GM23248 (cell line): ENCODE data around the gene CLCN7. TPM values are rescaled to one million over a fixed set of nuclear protein-coding genes. Genes with fewer than 3 reads are reported as not detected.

ENCODE experiments used
- DNase-seq: peaks from one replicate; pipeline ENCODE4 v3.0.0-alpha.2; 2015
- H2AFZ ChIP-seq: fragments of 200-600 bp; sonication (generic); 2 replicates; pipeline ENCODE4 v1.6.1; 2016; ENCODE audit warnings: antibody characterized with exemption
- H3F3A ChIP-seq: fragments of 200-600 bp; sonication (generic); 2 replicates; pipeline ENCODE4 v1.6.1; 2016; ENCODE audit warnings: mild to moderate bottlenecking, antibody characterized with exemption, mixed run types; ENCODE audit not compliant: insufficient read depth
- H3K27ac ChIP-seq: fragments of 200-600 bp; sonication (generic); 2 replicates; pipeline ENCODE4 v1.5.1; 2016; ENCODE audit warnings: mild to moderate bottlenecking
- H3K27me3 ChIP-seq: fragments of 200-600 bp; sonication (generic); replicated peaks from 2 replicates; pipeline ENCODE4 v1.6.1; 2016; ENCODE audit warnings: mild to moderate bottlenecking; ENCODE audit not compliant: insufficient read depth
- H3K36me3 ChIP-seq: fragments of 200-600 bp; sonication (generic); 2 replicates; pipeline ENCODE4 v1.6.1; 2016; ENCODE audit warnings: low read depth, mild to moderate bottlenecking
- H3K4me1 ChIP-seq: fragments of 200-600 bp; sonication (generic); 2 replicates; pipeline ENCODE4 v1.6.1; 2016; ENCODE audit warnings: mild to moderate bottlenecking; ENCODE audit not compliant: insufficient read depth
- H3K4me2 ChIP-seq: fragments of 200-600 bp; sonication (generic); one replicate; pipeline ENCODE4 v1.6.1; 2016; ENCODE audit warnings: mild to moderate bottlenecking; ENCODE audit not compliant: unreplicated experiment
- H3K4me3 ChIP-seq: fragments of 200-600 bp; sonication (generic); 2 replicates; pipeline ENCODE4 v1.5.1; 2016; ENCODE audit warnings: mild to moderate bottlenecking
- H3K79me2 ChIP-seq: fragments of 200-600 bp; sonication (generic); 2 replicates; pipeline ENCODE4 v1.6.1; 2016; ENCODE audit warnings: mild to moderate bottlenecking; ENCODE audit not compliant: insufficient read depth
- H3K9ac ChIP-seq: fragments of 200-600 bp; sonication (generic); 2 replicates; pipeline ENCODE4 v1.6.1; 2016; ENCODE audit warnings: mild to moderate bottlenecking
- H3K9me2 ChIP-seq: fragments of 200-600 bp; sonication (generic); 2 replicates; pipeline ENCODE4 v1.6.1; 2016; ENCODE audit warnings: mixed run types, mild to moderate bottlenecking, moderate library complexity; ENCODE audit not compliant: insufficient read depth
- H3K9me3 ChIP-seq: fragments of 200-600 bp; sonication (generic); one replicate; pipeline ENCODE4 v1.6.1; 2017; ENCODE audit warnings: low read depth
- H4K20me1 ChIP-seq: fragments of 200-600 bp; sonication (generic); 2 replicates; pipeline ENCODE4 v1.6.0; 2016; ENCODE audit not compliant: insufficient read depth
- EZH2 ChIP-seq: fragments of 200-600 bp; sonication (generic); IDR thresholded peaks from 2 replicates; pipeline ENCODE4 v1.6.1; 2018; ENCODE audit warnings: antibody characterized with exemption, mild to moderate bottlenecking; ENCODE audit not compliant: insufficient read depth, poor library complexity, severe bottlenecking
- EZH2phosphoT487 ChIP-seq: fragments of 200-600 bp; sonication (generic); IDR thresholded peaks from 2 replicates; pipeline ENCODE4 v1.6.1; 2018; ENCODE audit warnings: antibody characterized with exemption, moderate library complexity, mild to moderate bottlenecking, low read depth; ENCODE audit not compliant: insufficient read depth
- WGBS, 2 experiments: methylation state at CpG; one replicate each; pipeline ENCODE4 v1.1.6; 2015 to 2017; ENCODE audit warnings: low lambda C conversion rate in 2 of 2, low coverage in 1 of 2; ENCODE audit errors: missing lambda C conversion rate in 2 of 2; 5-methylcytosine and 5-hydroxymethylcytosine counted together
- in situ Hi-C: fragments of 300-500 bp; cut with MboI; formaldehyde crosslinking; loops from 2 replicates; pipeline ENCODE4 v1.15.0; 2020
- polyA plus RNA-seq: library from polyadenylated mRNA; unstranded; fragments of >200 nt; fragmentation: Nextera tagmentation; extraction: Ambion mirVana; gene quantifications from 2 replicates; pipeline ENCODE4 v1.2.1, GENCODE V29; 2016
- total RNA-seq: library from RNA; depleted of rRNA; stranded (reverse); fragments of >200 nt; shearing (Covaris generic); gene quantifications from 2 replicates; pipeline ENCODE4 v1.2.3, GENCODE V29; 2014

CLCN7 gene
- total and polyA plus RNA-seq, 2 experiments from 2014 or later = 33.6 to 39.3 TPM

DNA sequence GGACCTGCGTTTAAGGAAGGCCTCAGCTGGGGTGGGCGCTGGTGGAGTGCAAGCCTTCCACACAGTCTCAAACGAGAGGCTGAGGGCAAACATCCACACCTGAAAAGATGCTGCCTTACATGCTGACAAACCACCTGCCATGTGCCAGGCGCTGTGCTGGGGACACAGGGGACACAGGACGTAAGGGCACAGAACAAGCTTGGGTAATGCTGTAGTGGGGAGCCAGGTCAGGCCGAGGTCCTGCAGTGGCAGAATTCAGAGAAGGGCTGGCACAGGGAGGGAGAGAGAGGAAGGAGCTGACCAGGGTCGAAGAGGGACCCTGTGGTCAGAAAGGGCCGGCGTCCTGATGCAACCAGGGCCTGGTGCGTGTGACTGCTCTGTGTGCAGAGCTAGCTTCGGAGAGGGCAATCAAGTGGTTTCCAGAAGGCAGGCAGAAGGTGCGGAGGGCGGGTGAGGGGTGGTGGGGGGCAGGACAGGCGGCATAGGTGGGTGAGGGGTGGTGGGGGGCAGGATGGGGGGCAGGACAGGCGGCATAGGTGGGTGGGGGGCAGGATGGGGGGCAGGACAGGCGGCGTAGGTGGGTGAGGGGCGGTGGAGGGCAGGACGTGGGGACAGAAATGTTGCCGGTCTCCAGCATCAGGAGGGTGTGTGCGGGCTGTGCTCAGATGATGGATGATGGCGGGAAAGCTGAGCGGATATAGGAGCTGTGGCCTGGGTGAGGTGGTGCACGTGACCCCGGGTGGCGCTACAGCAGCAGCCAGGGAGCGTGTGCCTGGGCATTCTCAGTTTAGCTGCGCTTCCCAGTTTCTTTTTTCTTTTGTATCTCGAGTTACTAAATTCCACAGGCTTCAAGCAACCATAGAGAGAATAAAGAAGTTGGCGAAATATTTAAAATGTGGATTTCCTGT lies 37.1 kb upstream of the CLCN7 start:
- Histone ChIP-seq H4K20me1 (no peaks in the 10 kb centered on the region), H3K9me2 (no peaks in the 10 kb centered on the region), H3K9me3 (no peaks in the 10 kb centered on the region), H3F3A (no peaks in the 10 kb centered on the region), H3K27ac (no peak overlapping the region), H2AFZ (no peak overlapping the region), H3K4me3 (no peak overlapping the region), H3K79me2 (no peaks in the 10 kb centered on the region), H3K4me1 (no peaks in the 10 kb centered on the region), H3K27me3 (no peaks in the 10 kb centered on the region), H3K36me3 (no peaks in the 10 kb centered on the region), H3K4me2 (no peak overlapping the region), H3K9ac (no peak overlapping the region)
- 91% methylated on average over 19 to 30 of the region's 30 CpGs for WGBS, 2 experiments
- in situ Hi-C loops = no loop called here
- TF ChIP-seq EZH2phosphoT487 (no peak), EZH2 (no peak)
- DNase-seq = no peak

DNA sequence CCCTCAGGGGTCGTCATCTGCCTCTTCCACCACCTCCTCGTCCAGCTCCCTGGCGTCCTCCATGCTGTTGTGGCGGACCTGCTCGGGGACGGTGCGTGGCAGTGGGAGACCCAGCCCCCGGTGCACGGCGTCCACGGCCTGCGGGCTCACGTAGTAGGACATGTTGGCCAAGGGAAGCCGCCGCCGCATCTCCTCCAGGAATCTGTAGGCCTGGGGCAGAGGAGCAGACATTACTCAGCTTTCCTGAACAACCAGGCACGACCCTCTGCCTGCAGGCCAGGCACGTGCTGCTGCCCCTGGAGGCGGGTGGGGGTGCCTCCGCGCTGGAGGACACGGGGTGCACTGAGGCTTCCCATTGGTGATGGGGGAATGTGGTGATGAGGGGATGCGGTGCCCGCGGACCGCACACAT lies 36.1 kb upstream of the CLCN7 start:
- Histone ChIP-seq H3K4me2 (no peak overlapping the region), H3K9ac (no peak overlapping the region), H3K4me3 (no peak overlapping the region), H2AFZ (no peak overlapping the region), H3K9me3 (no peaks in the 10 kb centered on the region), H3K36me3 (no peaks in the 10 kb centered on the region), H3F3A (no peaks in the 10 kb centered on the region), H3K79me2 (no peaks in the 10 kb centered on the region), H3K9me2 (no peaks in the 10 kb centered on the region), H4K20me1 (no peaks in the 10 kb centered on the region), H3K27me3 (no peaks in the 10 kb centered on the region), H3K4me1 (no peaks in the 10 kb centered on the region), H3K27ac (no peak overlapping the region)
- TF ChIP-seq EZH2 (no peak), EZH2phosphoT487 (no peak)
- 89 to 90% methylated on average over 26 of the region's 26 CpGs for WGBS, 2 experiments
- in situ Hi-C loops = no loop called here
- no peak for DNase-seq

DNA sequence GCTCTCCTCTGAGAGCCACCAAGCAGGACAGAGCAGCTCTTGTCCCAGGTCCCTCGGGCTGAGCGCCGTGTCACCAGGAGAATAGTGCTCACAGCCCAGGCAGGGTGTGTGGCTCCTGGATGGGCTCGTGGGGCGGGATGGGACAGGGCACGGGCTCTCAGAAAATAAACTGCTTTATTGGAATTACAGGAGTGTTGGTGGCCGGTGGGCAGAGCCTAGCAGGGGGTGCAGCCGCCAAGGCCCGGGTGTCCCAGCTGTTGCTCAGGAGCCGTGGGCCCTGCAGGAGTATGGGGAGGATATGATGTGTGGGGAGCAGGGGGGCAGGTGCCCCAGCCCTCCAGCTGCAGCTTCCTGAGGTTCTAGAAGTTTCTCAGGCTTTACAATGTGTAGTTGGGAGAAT lies 35.4 kb upstream of the CLCN7 start:
- DNase-seq = no peak
- TF ChIP-seq EZH2phosphoT487 (no peak), EZH2 (no peak)
- Histone ChIP-seq H3K4me3 (no peak overlapping the region), H3K36me3 (no peaks in the 10 kb centered on the region), H3F3A (no peaks in the 10 kb centered on the region), H3K79me2 (no peaks in the 10 kb centered on the region), H3K27ac (no peak overlapping the region), H3K9me3 (no peaks in the 10 kb centered on the region), H3K9me2 (no peaks in the 10 kb centered on the region), H2AFZ (no peak overlapping the region), H3K4me1 (no peaks in the 10 kb centered on the region), H3K4me2 (no peak overlapping the region), H3K27me3 (no peaks in the 10 kb centered on the region), H4K20me1 (no peaks in the 10 kb centered on the region), H3K9ac (no peak overlapping the region)
- WGBS, 2 experiments = 80 to 82% methylated on average over 9 to 10 of the region's 10 CpGs
- in situ Hi-C loops = no loop called here

DNA sequence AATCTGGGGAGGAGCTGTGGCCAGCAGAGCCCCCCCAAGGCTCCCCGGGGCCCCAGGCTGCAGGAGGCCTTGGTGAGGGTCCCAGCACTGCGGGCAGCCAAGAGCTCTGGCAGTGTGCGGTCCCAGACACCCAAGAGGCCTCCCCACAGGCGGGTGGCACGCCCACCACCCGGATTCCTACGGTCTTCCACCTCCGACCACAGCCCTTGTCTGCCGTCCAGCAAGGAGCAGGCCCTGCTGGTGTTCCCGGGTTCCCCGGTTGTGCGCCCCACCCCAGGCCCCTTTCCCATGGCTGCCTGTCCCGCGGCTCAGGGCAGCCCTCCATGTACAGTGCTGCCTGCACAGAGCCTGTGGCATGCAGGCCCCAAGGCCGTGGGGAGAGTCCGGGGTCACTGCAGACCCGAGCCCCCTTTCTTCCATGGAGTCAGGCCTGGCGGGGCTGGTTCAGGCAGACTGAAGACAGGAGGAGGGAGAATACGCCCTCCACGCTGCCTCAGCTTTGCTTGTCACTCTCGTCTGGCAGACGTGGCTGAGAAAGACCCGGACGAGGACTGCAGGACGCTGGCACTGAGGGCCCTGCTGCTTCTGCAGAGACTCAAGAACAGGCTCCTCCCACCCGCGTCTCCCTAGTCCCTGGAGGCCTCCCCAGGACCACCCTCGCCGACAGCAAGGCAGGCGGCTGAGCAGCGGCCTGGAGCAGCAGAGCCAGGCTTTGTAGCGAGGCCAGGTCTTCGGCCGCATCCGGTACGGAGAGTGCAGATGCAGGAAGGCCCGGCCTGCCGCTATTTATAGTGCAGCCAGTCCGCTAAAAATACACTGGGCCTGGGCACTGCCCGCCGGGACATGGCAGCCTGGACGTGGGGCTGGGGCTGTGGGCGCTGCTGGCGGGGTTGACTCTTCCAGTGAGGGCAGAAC lies 34.7 kb upstream of the CLCN7 start:
- Histone ChIP-seq H3F3A (no peaks in the 10 kb centered on the region), H3K79me2 (no peaks in the 10 kb centered on the region), H3K9me3 (no peaks in the 10 kb centered on the region), H4K20me1 (no peaks in the 10 kb centered on the region), H3K9me2 (no peaks in the 10 kb centered on the region), H3K36me3 (no peaks in the 10 kb centered on the region), H2AFZ (no peak overlapping the region), H3K9ac (no peak overlapping the region), H3K4me3 (no peak overlapping the region), H3K4me2 (no peak overlapping the region), H3K4me1 (no peaks in the 10 kb centered on the region), H3K27me3 (no peaks in the 10 kb centered on the region), H3K27ac (no peak overlapping the region)
- TF ChIP-seq EZH2phosphoT487 (no peak), EZH2 (no peak)
- in situ Hi-C loops = no loop called here
- 90 to 92% methylated on average over 37 to 44 of the region's 44 CpGs for WGBS, 2 experiments
- DNase-seq = no peak
